RWPE1 (cell line): Measurements from ENCODE around the gene TBCEL.

Source experiments
- CTCF ChIA-PET: fragments of 350-600 bp; sonication (Branson Sonifier 250); formaldehyde crosslinking; extraction: SDS; loops from one replicate; lab custom pipeline; 2021; lab: Yijun Ruan, JAX
- POLR2A ChIA-PET: fragments of 400-600 bp; formaldehyde crosslinking; extraction: SDS; loops from one replicate; lab custom pipeline; 2020; ENCODE audit warnings: antibody characterized with exemption; ENCODE audit not compliant: low non-redundant PET; lab: Yijun Ruan, JAX
- DNase-seq: peaks from one replicate; pipeline ENCODE4 v3.0.0; 2012; ENCODE audit warnings: low spot score
- H3K27ac ChIP-seq: fragments of 450-650 bp; 2 replicates; pipeline ENCODE4 v1.5.1; 2017
- CTCF ChIP-seq: fragments of 450-650 bp; conservative IDR thresholded peaks from 2 replicates; pipeline ENCODE4 v1.5.1; 2017; ENCODE audit warnings: low read depth, mild to moderate bottlenecking

Gene TBCEL

GRCh38 chr11:121117788-121118187 lies 93.9 kb downstream of the TBCEL start:
- CTCF ChIA-PET, result no interaction called here
- TF ChIP-seq CTCF, result no peak
- no peak for DNase-seq
- POLR2A ChIA-PET, result no interaction called here
- no peak overlapping the region for H3K27ac ChIP-seq

- CTCF ChIA-PET, result interaction anchor here (0.6 kb wide), 1 partner anchor 81 kb away, joined by 3 read pairs; no protein-coding TSS in a partner anchor
Observed at GRCh38 chr11:121119440-121119839, 95.5 kb downstream of the TBCEL start.

GRCh38 chr11:121122328-121122727 lies 98.4 kb downstream of the TBCEL start:
- H3K27ac ChIP-seq, result no peak overlapping the region
- TF ChIP-seq CTCF, result no peak
- ChIA-PET POLR2A (no interaction called here), CTCF (interaction anchor here (0.6 kb wide), 1 partner anchor 502 kb away, joined by 3 read pairs; no protein-coding TSS in a partner anchor)
- DNase-seq, result no peak

More at GRCh38 chr11:121119440-121119839, 95.5 kb downstream of the TBCEL start:
- no peak for TF ChIP-seq CTCF
- H3K27ac ChIP-seq, result no peak overlapping the region
- POLR2A ChIA-PET, result no interaction called here
- DNase-seq, result no peak

GRCh38 chr11:121123496-121124069 lies 99.7 kb downstream of the TBCEL start:
- no peak for TF ChIP-seq CTCF
- POLR2A ChIA-PET, result no interaction called here
- CTCF ChIA-PET, result no interaction called here
- H3K27ac ChIP-seq, result no peak overlapping the region
- no peak for DNase-seq

- ChIA-PET CTCF (no interaction called here), POLR2A (no interaction called here)
- no peak overlapping the region for H3K27ac ChIP-seq
- no peak for TF ChIP-seq CTCF
- DNase-seq, result no peak
Observed at GRCh38 chr11:121127809-121128208, 103.9 kb downstream of the TBCEL start.

- ChIA-PET CTCF (interaction anchor here (0.6 kb wide), 1 partner anchor 168 kb away, joined by 4 read pairs; no protein-coding TSS in a partner anchor), POLR2A (no interaction called here)
- H3K27ac ChIP-seq, result no peak overlapping the region
- peak; percentile 45 for DNase-seq
- no peak for TF ChIP-seq CTCF
Observed at GRCh38 chr11:121129362-121130340, 105.7 kb downstream of the TBCEL start.
